H9 (cell line): ENCODE measurements around the gene KLHL7. TPM values are rescaled to one million over a fixed set of nuclear protein-coding genes. Genes with fewer than 3 reads are reported as not detected.

Experiments
- DNase-seq: peaks from one replicate; pipeline ENCODE4 v3.0.0-alpha.2; 2017
- H2AFZ ChIP-seq: one replicate; pipeline ENCODE4 v1.6.1; 2013; ENCODE audit warnings: mild to moderate bottlenecking, low read length, control low read depth, moderate library complexity
- H2AK5ac ChIP-seq: 2 replicates; pipeline ENCODE4 v1.6.1; 2013; ENCODE audit warnings: low read length, control low read depth, mixed read lengths; ENCODE audit not compliant: insufficient read length
- H2BK120ac ChIP-seq: one replicate; pipeline ENCODE4 v1.6.1; 2013; ENCODE audit warnings: low read depth, mild to moderate bottlenecking, low read length, control low read depth, inconsistent platforms; ENCODE audit not compliant: poor library complexity, severe bottlenecking
- H2BK12ac ChIP-seq: 2 replicates; pipeline ENCODE4 v1.6.1; 2013; ENCODE audit warnings: low read length, control low read depth, mixed read lengths, low read depth; ENCODE audit not compliant: insufficient read length
- H2BK15ac ChIP-seq: 2 replicates; pipeline ENCODE4 v1.6.1; 2013; ENCODE audit warnings: low read depth, low read length, control low read depth
- H2BK20ac ChIP-seq: one replicate; pipeline ENCODE4 v1.6.1; 2013; ENCODE audit warnings: low read depth, mild to moderate bottlenecking, low read length, control low read depth, inconsistent platforms; ENCODE audit not compliant: poor library complexity, severe bottlenecking
- H2BK5ac ChIP-seq: 2 replicates; pipeline ENCODE4 v1.6.1; 2013; ENCODE audit warnings: low read length, control low read depth, mixed read lengths; ENCODE audit not compliant: insufficient read length
- H3K14ac ChIP-seq: 2 replicates; pipeline ENCODE4 v1.6.1; 2013; ENCODE audit warnings: low read length, control low read depth; ENCODE audit not compliant: insufficient read depth
- H3K18ac ChIP-seq: 2 replicates; pipeline ENCODE4 v1.6.1; 2013; ENCODE audit warnings: low read depth, mild to moderate bottlenecking, mixed read lengths, low read length, control low read depth; ENCODE audit not compliant: insufficient read length
- H3K23ac ChIP-seq: 2 replicates; pipeline ENCODE4 v1.6.1; 2013; ENCODE audit warnings: low read length, control low read depth, mixed read lengths, low read depth; ENCODE audit not compliant: insufficient read length
- H3K23me2 ChIP-seq: 2 replicates; pipeline ENCODE4 v1.6.1; 2013; ENCODE audit warnings: low read depth, mild to moderate bottlenecking, mixed read lengths, low read length, control low read depth; ENCODE audit not compliant: insufficient read length, poor library complexity, severe bottlenecking
- H3K27ac ChIP-seq: 2 replicates; pipeline ENCODE4 v1.5.1; 2013; ENCODE audit warnings: low read length, control low read depth, mixed read lengths, low read depth; ENCODE audit not compliant: insufficient read length
- H3K27me3 ChIP-seq: 2 replicates; pipeline ENCODE4 v1.6.1; 2013; ENCODE audit warnings: low read length, control low read depth, inconsistent platforms; ENCODE audit not compliant: insufficient read depth
- H3K4ac ChIP-seq: 2 replicates; pipeline ENCODE4 v1.6.1; 2013; ENCODE audit warnings: low read depth, mild to moderate bottlenecking, control low read depth, inconsistent platforms, low read length, moderate library complexity
- H3K4me1 ChIP-seq: 2 replicates; pipeline ENCODE4 v1.6.1; 2013; ENCODE audit warnings: low read length, control low read depth, inconsistent platforms; ENCODE audit not compliant: insufficient read depth
- H3K4me2 ChIP-seq: 2 replicates; pipeline ENCODE4 v1.6.1; 2013; ENCODE audit warnings: low read length, control low read depth, mixed read lengths; ENCODE audit not compliant: insufficient read length, insufficient read depth
- H3K56ac ChIP-seq: 2 replicates; pipeline ENCODE4 v1.6.1; 2013; ENCODE audit warnings: low read depth, mild to moderate bottlenecking, mixed read lengths, low read length, control low read depth; ENCODE audit not compliant: insufficient read length
- H3K79me1 ChIP-seq: 2 replicates; pipeline ENCODE4 v1.6.1; 2013; ENCODE audit warnings: low read depth, mild to moderate bottlenecking, moderate library complexity, low read length, control low read depth, inconsistent platforms; ENCODE audit not compliant: insufficient read depth, poor library complexity, severe bottlenecking
- H3K79me2 ChIP-seq: 2 replicates; pipeline ENCODE4 v1.6.1; 2013; ENCODE audit warnings: low read length, control low read depth, inconsistent platforms; ENCODE audit not compliant: insufficient read depth
- H3K9ac ChIP-seq: 2 replicates; pipeline ENCODE4 v1.6.1; 2013; ENCODE audit warnings: low read length, control low read depth, mixed read lengths; ENCODE audit not compliant: insufficient read length; ENCODE audit errors: extremely low read depth
- H3K9me3 ChIP-seq: one replicate; pipeline ENCODE4 v1.6.1; 2013; ENCODE audit warnings: low read depth, low read length, inconsistent platforms; ENCODE audit not compliant: control insufficient read depth
- H3T11ph ChIP-seq: one replicate; pipeline ENCODE4 v1.6.1; 2013; ENCODE audit warnings: mild to moderate bottlenecking, low read length, control low read depth, inconsistent platforms
- H4K20me1 ChIP-seq: one replicate; pipeline ENCODE4 v1.6.1; 2013; ENCODE audit not compliant: control insufficient read depth, insufficient read length, insufficient read depth
- H4K5ac ChIP-seq: 2 replicates; pipeline ENCODE4 v1.6.1; 2013; ENCODE audit warnings: low read depth, mild to moderate bottlenecking, mixed read lengths, low read length, control low read depth; ENCODE audit not compliant: insufficient read length
- H4K8ac ChIP-seq: replicated peaks from 2 replicates; pipeline ENCODE4 v1.6.1; 2013; ENCODE audit warnings: low read length, control low read depth, mixed read lengths, low read depth; ENCODE audit not compliant: insufficient read length
- H4K91ac ChIP-seq: 2 replicates; pipeline ENCODE4 v1.6.1; 2013; ENCODE audit warnings: low read depth, mild to moderate bottlenecking, moderate library complexity, mixed read lengths, low read length, control low read depth; ENCODE audit not compliant: insufficient read length
- H3K27ac Mint-ChIP-seq, 3 experiments: 2 replicates in 2 of 3; 3 replicates in 1 of 3; pipeline ENCODE4 v1.8.0; 2020 to 2021; ENCODE audit warnings: mixed read lengths in 3 of 3, mild to moderate bottlenecking in 1 of 3, moderate library complexity in 1 of 3
- H3K27me3 Mint-ChIP-seq: 2 replicates; pipeline ENCODE4 v1.8.0; 2021; ENCODE audit warnings: low read depth, mild to moderate bottlenecking, moderate library complexity, mixed read lengths
- H3K36me3 Mint-ChIP-seq, 3 experiments: 2 replicates in 2 of 3; 3 replicates in 1 of 3; pipeline ENCODE4 v1.8.0; 2020 to 2021; ENCODE audit warnings: low read depth in 3 of 3, mixed read lengths in 3 of 3; ENCODE audit not compliant: insufficient read depth in 1 of 3
- H3K4me1 Mint-ChIP-seq, 2 experiments: 2 replicates each; pipeline ENCODE4 v1.8.0; 2020; ENCODE audit warnings: mixed read lengths in 2 of 2
- H3K4me3 Mint-ChIP-seq, 2 experiments: 2 replicates in 1 of 2; 3 replicates in 1 of 2; pipeline ENCODE4 v1.8.0; 2020 to 2021; ENCODE audit warnings: mild to moderate bottlenecking in 2 of 2, mixed read lengths in 2 of 2, moderate library complexity in 1 of 2
- H3K9me3 Mint-ChIP-seq, 2 experiments: 2 replicates in 1 of 2; 3 replicates in 1 of 2; pipeline ENCODE4 v1.8.0; 2020; ENCODE audit warnings: mild to moderate bottlenecking in 2 of 2, mixed read lengths in 2 of 2, moderate library complexity in 1 of 2
- CTCF ChIP-seq: fragments of 200-600 bp; sonication (generic); conservative IDR thresholded peaks from 3 replicates; pipeline ENCODE4 v1.8.0; 2021; ENCODE audit warnings: antibody characterized with exemption, mild to moderate bottlenecking
- WGBS: extraction: QIAGEN DNeasy Blood & Tissue Kit; methylation state at CpG from one replicate; pipeline ENCODE4 v1.1.7; 2013; ENCODE audit warnings: missing lambda C conversion rate, low lambda C conversion rate, mixed read lengths; ENCODE audit not compliant: insufficient read length; ENCODE audit errors: extremely low coverage; 5-methylcytosine and 5-hydroxymethylcytosine counted together
- total RNA-seq: library from RNA; stranded (reverse); gene quantifications from 2 replicates; pipeline ENCODE4 v1.2.1, GENCODE V29; 2021

Gene KLHL7
- total RNA-seq, 1 experiment from 2014 or later = 56.7 TPM

GRCh38 chr7:23214938-23215337 is 109.4 kb downstream of the KLHL7 start:
- Histone ChIP-seq H3K4me1 (no peaks in the 10 kb centered on the region), H2BK12ac (no peak overlapping the region), H3K23ac (no peak overlapping the region), H3K27me3 (no peaks in the 10 kb centered on the region), H3K56ac (no peak overlapping the region), H2AK5ac (no peak overlapping the region), H2BK20ac (no peak overlapping the region), H4K91ac (no peak overlapping the region), H3K27ac (no peak overlapping the region), H3K9me3 (no peaks in the 10 kb centered on the region), H3K4ac (no peak overlapping the region), H4K20me1 (no peaks in the 10 kb centered on the region), H4K8ac (no peak overlapping the region), H3K9ac (no peak overlapping the region), H3K79me1 (no peaks in the 10 kb centered on the region), H2BK120ac (no peak overlapping the region), H3K18ac (no peak overlapping the region), H2BK5ac (no peak overlapping the region), H2BK15ac (no peak overlapping the region), H3T11ph (no peak overlapping the region), H4K5ac (no peak overlapping the region), H3K23me2 (no peaks in the 10 kb centered on the region), H3K79me2 (no peaks in the 10 kb centered on the region), H2AFZ (no peak overlapping the region), H3K14ac (no peak overlapping the region), H3K4me2 (no peak overlapping the region)
- H3K27me3 Mint-ChIP-seq = no peaks in the 10 kb centered on the region
- no peak overlapping the region for H3K27ac Mint-ChIP-seq
- no peak for DNase-seq
- no peak for TF ChIP-seq CTCF
- H3K36me3 Mint-ChIP-seq = no peaks in the 10 kb centered on the region
- no peaks in the 10 kb centered on the region for H3K9me3 Mint-ChIP-seq
- no peak overlapping the region for H3K4me3 Mint-ChIP-seq
- peaks cover 5 to 12% of the 10 kb centered on the region in 2 experiments; a peak in 3 of 4 replicates for H3K4me1 Mint-ChIP-seq
- WGBS = no CpG with 5 or more reads among the region's 6 CpGs
